ENCODE data around the gene GLT1D1.

Gene GLT1D1

GRCh38 chr12:128856035-128856790 is 2.9 kb downstream of the GLT1D1 start:
- DNase-seq, result no peak

- no peak for DNase-seq
Observed at GRCh38 chr12:128856791-128857078, 3.5 kb downstream of the GLT1D1 start.

- no peak for DNase-seq
Observed at GRCh38 chr12:128857133-128857763, 4.0 kb downstream of the GLT1D1 start.

- no peak for DNase-seq
Observed at GRCh38 chr12:128859311-128859710, 6.0 kb downstream of the GLT1D1 start.

- no peak for DNase-seq
Observed at GRCh38 chr12:128861226-128862016, 8.1 kb downstream of the GLT1D1 start.

- DNase-seq, result no peak
Observed at GRCh38 chr12:128863957-128864356, 10.7 kb downstream of the GLT1D1 start.

GRCh38 chr12:128864516-128865186 is 11.4 kb downstream of the GLT1D1 start:
- no peak for DNase-seq

- DNase-seq, result no peak
Observed at GRCh38 chr12:128867466-128867865, 14.2 kb downstream of the GLT1D1 start.

GRCh38 chr12:128871516-128871892 is 18.2 kb downstream of the GLT1D1 start:
- DNase-seq, result no peak

- DNase-seq, result no peak
Observed at GRCh38 chr12:128872303-128872702, 19.0 kb downstream of the GLT1D1 start.

- DNase-seq, result no peak
Observed at GRCh38 chr12:128876559-128876958, 23.3 kb downstream of the GLT1D1 start.

- DNase-seq, result no peak
Observed at GRCh38 chr12:128879898-128880764, 26.9 kb downstream of the GLT1D1 start.

- no peak for DNase-seq
Observed at GRCh38 chr12:128891856-128892255, 38.6 kb downstream of the GLT1D1 start.

GRCh38 chr12:128903236-128903635 is 50.0 kb downstream of the GLT1D1 start:
- DNase-seq, result no peak

GRCh38 chr12:128905003-128905544 is 51.8 kb downstream of the GLT1D1 start:
- no peak for DNase-seq

GRCh38 chr12:128906485-128907137 is 53.3 kb downstream of the GLT1D1 start:
- DNase-seq, result no peak

- DNase-seq, result no peak
Observed at GRCh38 chr12:128908254-128908653, 55.0 kb downstream of the GLT1D1 start.

GRCh38 chr12:128909653-128910052 is 56.4 kb downstream of the GLT1D1 start:
- DNase-seq, result no peak

GRCh38 chr12:128910629-128911028 is 57.4 kb downstream of the GLT1D1 start:
- DNase-seq, result no peak

- no peak for DNase-seq
Observed at GRCh38 chr12:128911861-128912260, 58.6 kb downstream of the GLT1D1 start.

- DNase-seq, result no peak
Observed at GRCh38 chr12:128914908-128915563, 61.8 kb downstream of the GLT1D1 start.

All from NCI-H446 treated with DMSO at 0.1 percent for 48 hours (cell line).